Left renal cortex interstitium (tissue), 4 donors: ENCODE measurements around the gene FAM25G. TPM values are rescaled to one million over a fixed set of nuclear protein-coding genes. Genes with fewer than 3 reads are reported as not detected.

ENCODE experiments used
- DNase-seq, 4 donors: peaks; one replicate each; pipeline ENCODE4 v3.0.0-alpha.2; 2013; ENCODE audit warnings: low read depth in 4 of 4, low spot score in 2 of 4, missing footprints in 1 of 4
- polyA plus RNA-seq, 4 donors: library from polyadenylated mRNA; unstranded; fragments of 120-200 nt; gene quantifications; one replicate each; pipeline ENCODE4 v1.2.1, GENCODE V29; 2013; ENCODE audit not compliant: insufficient read length in 4 of 4

Gene FAM25G
- polyA plus RNA-seq, 4 donors = 0.43 TPM; not detected in 3

GRCh38 chr10:47449979-47450378 is 41.5 kb downstream of the FAM25G start:
- DNase-seq = no peak

- DNase-seq = no peak
Observed at GRCh38 chr10:47449102-47449978, 42.2 kb downstream of the FAM25G start.

- DNase-seq = no peak
Observed at GRCh38 chr10:47447705-47448104, 43.8 kb downstream of the FAM25G start.

GRCh38 chr10:47447209-47447608 is 44.3 kb downstream of the FAM25G start:
- DNase-seq = no peak

GRCh38 chr10:47445720-47446119 is 45.8 kb downstream of the FAM25G start:
- DNase-seq = no peak

GRCh38 chr10:47444047-47444446 is 47.5 kb downstream of the FAM25G start:
- no peak for DNase-seq

GRCh38 chr10:47443145-47443544 is 48.4 kb downstream of the FAM25G start:
- no peak for DNase-seq

GRCh38 chr10:47442351-47442750 is 49.1 kb downstream of the FAM25G start:
- DNase-seq = no peak

GRCh38 chr10:47441938-47442337 is 49.6 kb downstream of the FAM25G start:
- DNase-seq = no peak

GRCh38 chr10:47440207-47440606 is 51.3 kb downstream of the FAM25G start:
- no peak for DNase-seq

GRCh38 chr10:47438857-47439474 is 52.5 kb downstream of the FAM25G start:
- no peak for DNase-seq

Other genes with a start within 250 kb of the FAM25G start
- 1 to 10 TPM; 1.2 to 3.1 (median 1.8) TPM for gene GDF10, start 191.5 kb downstream of the FAM25G start, polyA plus RNA-seq
- gene GDF2, start 169.2 kb downstream of the FAM25G start, polyA plus RNA-seq = under 1 TPM in 1 of 4 donors, not detected in 3; 0.11 TPM
- under 1 TPM; 0.13 to 0.17 (median 0.16) TPM for gene RBP3, start 143.3 kb downstream of the FAM25G start, polyA plus RNA-seq
- 1 to 10 TPM; 4.1 to 6.8 (median 5.6) TPM for gene ZNF488, start 107.4 kb downstream of the FAM25G start, polyA plus RNA-seq
- gene ANXA8, start 7.6 kb downstream of the FAM25G start, polyA plus RNA-seq = under 1 TPM in 1 of 4 donors, not detected in 3; 0.28 TPM
- 10 to 100 TPM in 3 of 4 donors, 1 to 10 TPM in 1; 6.0 to 15.7 (median 13.6) TPM for gene AGAP9, start 31.9 kb upstream of the FAM25G start, polyA plus RNA-seq